BE2C (cell line): ENCODE data around the gene URGCP.

Experiments
- DNase-seq: peaks from one replicate; pipeline ENCODE4 v3.0.0-alpha.2; 2020
- H3K27me3 ChIP-seq: fragments of 250-450 bp; sonication (Bioruptor Pico); 2 replicates; pipeline ENCODE4 v1.5.1; 2020; ENCODE audit warnings: mild to moderate bottlenecking
- H3K36me3 ChIP-seq: fragments of 250-450 bp; sonication (Bioruptor Pico); 2 replicates; pipeline ENCODE4 v1.5.1; 2020; ENCODE audit warnings: mild to moderate bottlenecking
- H3K4me1 ChIP-seq: fragments of 250-450 bp; sonication (Bioruptor Pico); 2 replicates; pipeline ENCODE4 v1.5.1; 2020
- H3K4me3 ChIP-seq: 2 replicates; pipeline ENCODE4 v1.5.1; 2011; ENCODE audit warnings: low read depth, low read length
- H3K9me3 ChIP-seq: fragments of 250-450 bp; sonication (Bioruptor Pico); 2 replicates; pipeline ENCODE4 v1.5.1; 2020
- CTCF ChIP-seq: IDR thresholded peaks from 2 replicates; pipeline ENCODE4 v1.5.1; 2012; ENCODE audit warnings: mild to moderate bottlenecking, low read depth, low read length

The URGCP gene

GRCh38 chr7:43944286-43944685 is 37.9 kb upstream of the URGCP start:
- Histone ChIP-seq H3K27me3 (no peaks in the 10 kb centered on the region), H3K9me3 (no peaks in the 10 kb centered on the region), H3K36me3 (peaks cover 4% of the 10 kb centered on the region; the same call in 1 of the 2 replicates), H3K4me3 (no peak overlapping the region), H3K4me1 (no peaks in the 10 kb centered on the region)
- TF ChIP-seq CTCF = no peak
- no peak for DNase-seq

- no peak for DNase-seq
- Histone ChIP-seq H3K4me1 (peaks cover 2% of the 10 kb centered on the region; the same call in 1 of the 2 replicates), H3K9me3 (no peaks in the 10 kb centered on the region), H3K4me3 (no peak overlapping the region), H3K27me3 (no peaks in the 10 kb centered on the region), H3K36me3 (peaks cover 4% of the 10 kb centered on the region; the same call in 1 of the 2 replicates)
- no peak for TF ChIP-seq CTCF
These were observed 37.2 kb upstream of the URGCP start for GRCh38 chr7:43943417-43944187.

- H3K27me3 ChIP-seq = no peaks in the 10 kb centered on the region
- no peak overlapping the region for H3K4me3 ChIP-seq
- no peak for DNase-seq
- H3K36me3 ChIP-seq = peaks cover 4% of the 10 kb centered on the region; the same call in 1 of the 2 replicates
- H3K9me3 ChIP-seq = no peaks in the 10 kb centered on the region
- TF ChIP-seq CTCF = peak; percentile 12; the same call in 1 of the 2 replicates
- peaks cover 8% of the 10 kb centered on the region for H3K4me1 ChIP-seq
These were observed 36.6 kb upstream of the URGCP start for GRCh38 chr7:43942997-43943396.

GRCh38 chr7:43942250-43942649 is 35.9 kb upstream of the URGCP start:
- no peak for DNase-seq
- peaks cover 12% of the 10 kb centered on the region for H3K4me1 ChIP-seq
- no peaks in the 10 kb centered on the region for H3K27me3 ChIP-seq
- peaks cover under 1% of the 10 kb centered on the region; the same call in 1 of the 2 replicates for H3K36me3 ChIP-seq
- TF ChIP-seq CTCF = no peak
- H3K9me3 ChIP-seq = no peaks in the 10 kb centered on the region
- H3K4me3 ChIP-seq = no peak overlapping the region

GRCh38 chr7:43938892-43939482 is 32.6 kb upstream of the URGCP start:
- DNase-seq = no peak
- Histone ChIP-seq H3K9me3 (no peaks in the 10 kb centered on the region), H3K4me3 (no peak overlapping the region)

More at GRCh38 chr7:43938892-43939482, 32.6 kb upstream of the URGCP start:
- peaks cover 22% of the 10 kb centered on the region for H3K4me1 ChIP-seq
- no peak for TF ChIP-seq CTCF
- no peaks in the 10 kb centered on the region for H3K36me3 ChIP-seq
- H3K27me3 ChIP-seq = no peaks in the 10 kb centered on the region
